Activated CD4-positive, CD25-positive, alpha-beta regulatory T cell treated with anti-CD3 and anti-CD28 coated beads, Interleukin-2, amount 50 U/mL, for 16 hours (primary cell): ENCODE data around the gene ZW10.

Experiments used
- DNase-seq: peaks from one replicate; pipeline ENCODE4 v3.0.0-alpha.2; 2020; ENCODE audit warnings: low read depth, low spot score

The ZW10 gene

GRCh38 chr11:113697756-113698407 is 75.6 kb downstream of the ZW10 start:
- no peak for DNase-seq

GRCh38 chr11:113697111-113697510 is 76.4 kb downstream of the ZW10 start:
- DNase-seq: no peak

GRCh38 chr11:113695207-113695606 is 78.3 kb downstream of the ZW10 start:
- no peak for DNase-seq

GRCh38 chr11:113694390-113694789 is 79.1 kb downstream of the ZW10 start:
- no peak for DNase-seq

GRCh38 chr11:113693030-113693429 is 80.5 kb downstream of the ZW10 start:
- no peak for DNase-seq

- DNase-seq: no peak
Measured at GRCh38 chr11:113690619-113691569, 82.6 kb downstream of the ZW10 start.

GRCh38 chr11:113689768-113690618 is 83.5 kb downstream of the ZW10 start:
- DNase-seq: no peak

GRCh38 chr11:113685654-113686359 is 87.7 kb downstream of the ZW10 start:
- DNase-seq: no peak

GRCh38 chr11:113684496-113684895 is 89.0 kb downstream of the ZW10 start:
- no peak for DNase-seq

- DNase-seq: no peak
Measured at GRCh38 chr11:113683481-113684046, 89.9 kb downstream of the ZW10 start.
